Spleen (tissue), 11 donors: ENCODE measurements around the gene PRR20B. TPM values are rescaled to one million over a fixed set of nuclear protein-coding genes. Genes with fewer than 3 reads are reported as not detected.

Experiments used
- DNase-seq: peaks from one replicate; pipeline ENCODE4 v3.0.0-alpha.2; 2020
- H3K27ac ChIP-seq, 8 donors: fragments of 200-600 bp; sonication (generic) in 7 of 8; 1 replicate in 4 of 8; 2 replicates in 4 of 8; pipeline versions ENCODE4 v1.5.0 to v1.8.0; 2016 to 2021; ENCODE audit warnings: inconsistent platforms in 4 of 8, mild to moderate bottlenecking in 4 of 8, moderate library complexity in 1 of 8
- H3K27me3 ChIP-seq, 7 donors: fragments of 200-600 bp; sonication (generic) in 6 of 7; replicated peaks in 1 of 7; 1 replicate in 4 of 7; 2 replicates in 3 of 7; pipeline versions ENCODE4 v1.5.0 to v1.8.0; 2016 to 2021; ENCODE audit warnings: inconsistent platforms in 3 of 7, mild to moderate bottlenecking in 1 of 7
- H3K36me3 ChIP-seq, 6 donors: fragments of 200-600 bp; sonication (generic) in 5 of 6; 1 replicate in 4 of 6; 2 replicates in 2 of 6; pipeline versions ENCODE4 v1.5.0 to v1.8.0; 2016 to 2021; ENCODE audit warnings: inconsistent platforms in 2 of 6
- H3K4me1 ChIP-seq, 6 donors: fragments of 200-600 bp; sonication (generic) in 5 of 6; 1 replicate in 3 of 6; 2 replicates in 3 of 6; pipeline versions ENCODE4 v1.5.0 to v1.8.0; 2016 to 2021; ENCODE audit warnings: inconsistent platforms in 3 of 6
- H3K4me3 ChIP-seq, 8 donors: fragments of 200-600 bp; sonication (generic) in 7 of 8; 1 replicate in 4 of 8; 2 replicates in 4 of 8; pipeline versions ENCODE4 v1.5.0 to v1.8.0; 2016 to 2021; ENCODE audit warnings: inconsistent platforms in 4 of 8, mild to moderate bottlenecking in 4 of 8, moderate library complexity in 2 of 8
- H3K9me3 ChIP-seq, 8 donors: fragments of 200-600 bp; sonication (generic) in 7 of 8; 1 replicate in 4 of 8; 2 replicates in 4 of 8; pipeline versions ENCODE4 v1.5.0 to v1.8.0; 2016 to 2021; ENCODE audit warnings: inconsistent platforms in 4 of 8
- POLR2A ChIP-seq, 3 donors: fragments of 450-650 bp; IDR thresholded peaks; one replicate each; pipeline ENCODE4 v1.5.1; 2017; ENCODE audit warnings: antibody characterized with exemption in 3 of 3, mild to moderate bottlenecking in 1 of 3
- POLR2AphosphoS5 ChIP-seq, 3 donors: sonication (generic); formaldehyde crosslinking; IDR thresholded peaks; one replicate each; pipeline ENCODE4 v1.5.1; 2017; ENCODE audit warnings: antibody characterized with exemption in 3 of 3
- WGBS, 5 donors: extraction: QIAGEN DNeasy Blood & Tissue Kit in 3 of 5; methylation state at CpG; one replicate each; pipeline versions ENCODE4 v1.1.5 to v1.1.7; 2013 to 2018; 5-methylcytosine and 5-hydroxymethylcytosine counted together
- intact Hi-C: fragments of 100-400 bp; cut with DNase I; formaldehyde crosslinking; loops from one replicate; pipeline ENCODE4 v1.15.0; 2023; ENCODE audit warnings: low total_unique reads
- polyA plus RNA-seq, 3 donors: library from polyadenylated mRNA; stranded (reverse); fragments of 200-250 nt; gene quantifications; one replicate each; pipeline ENCODE4 v1.2.1, GENCODE V29; 2013
- small RNA-seq, 4 donors: library from RNA; depleted of rRNA; stranded (forward); fragments of <200 nt; gene quantifications; one replicate each; pipeline ENCODE3, GENCODE V24; 2016
- total RNA-seq, 7 donors: library from RNA; depleted of rRNA in 3 of 7; stranded (reverse); fragments of >200 nt in 3 of 7; fragmentation: NEBNext Ultra II Directional in 4 of 7; extraction: Animal tissue kit (Norgen Biotek cat#: 25700) in 4 of 7; gene quantifications; one replicate each; pipeline versions ENCODE4 v1.1.0 to v1.2.1, GENCODE V29; 2016 to 2021
- TF ChIP-seq, protein P1 (sequence below), 11 experiments: fragments of 200-600 bp in 7 of 11; fragments of 450-650 bp in 4 of 11; sonication (generic) in 4 of 11; IDR thresholded peaks in 8 of 11; conservative IDR thresholded peaks in 3 of 11; 1 replicate in 7 of 11; 2 replicates in 4 of 11; pipeline versions ENCODE4 v1.4.0 to v1.8.0; 2016 to 2021; ENCODE audit warnings: antibody characterized with exemption in 11 of 11, inconsistent platforms in 4 of 11, mild to moderate bottlenecking in 1 of 11
- donor health status: healthy with polysubstance abuse.
- donor health status: DM: no; HTN: no; CAD: no; lungs with moderate emphysema.
- donor health status: DM: no; HTN: no; CAD: no.
- donor health status: Bipolar disorder and iron deficiency.
- donor health status: healthy.
- donor health status: DM: no; HTN: no; CAD: no.
- donor health status: DM: yes; HTN: yes; CAD: no.

PRR20B gene
- total and polyA plus RNA-seq, 10 donors: not detected

- intact Hi-C loops: no loop called here
- 82 to 98% (median 95%) methylated on average over 1 of the region's 1 CpG for WGBS, 5 donors
- Histone ChIP-seq H3K27ac (no peak overlapping the region), H3K4me1 (no peaks in the 10 kb centered on the region), H3K36me3 (no peaks in the 10 kb centered on the region), H3K27me3 (no peaks in the 10 kb centered on the region), H3K4me3 (no peak overlapping the region), H3K9me3 (peaks cover 0 to 13% (median 2%) of the 10 kb centered on the region in 8 donors)
- no peak for TF ChIP-seq POLR2AphosphoS5 (IDR thresholded peaks at IDR 0.05)
- TF ChIP-seq, protein P1, sequence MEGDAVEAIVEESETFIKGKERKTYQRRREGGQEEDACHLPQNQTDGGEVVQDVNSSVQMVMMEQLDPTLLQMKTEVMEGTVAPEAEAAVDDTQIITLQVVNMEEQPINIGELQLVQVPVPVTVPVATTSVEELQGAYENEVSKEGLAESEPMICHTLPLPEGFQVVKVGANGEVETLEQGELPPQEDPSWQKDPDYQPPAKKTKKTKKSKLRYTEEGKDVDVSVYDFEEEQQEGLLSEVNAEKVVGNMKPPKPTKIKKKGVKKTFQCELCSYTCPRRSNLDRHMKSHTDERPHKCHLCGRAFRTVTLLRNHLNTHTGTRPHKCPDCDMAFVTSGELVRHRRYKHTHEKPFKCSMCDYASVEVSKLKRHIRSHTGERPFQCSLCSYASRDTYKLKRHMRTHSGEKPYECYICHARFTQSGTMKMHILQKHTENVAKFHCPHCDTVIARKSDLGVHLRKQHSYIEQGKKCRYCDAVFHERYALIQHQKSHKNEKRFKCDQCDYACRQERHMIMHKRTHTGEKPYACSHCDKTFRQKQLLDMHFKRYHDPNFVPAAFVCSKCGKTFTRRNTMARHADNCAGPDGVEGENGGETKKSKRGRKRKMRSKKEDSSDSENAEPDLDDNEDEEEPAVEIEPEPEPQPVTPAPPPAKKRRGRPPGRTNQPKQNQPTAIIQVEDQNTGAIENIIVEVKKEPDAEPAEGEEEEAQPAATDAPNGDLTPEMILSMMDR (IDR thresholded peaks at IDR 0.05 in 8 of 11, conservative IDR thresholded peaks at IDR 0.05 in 3 of 11): no peak
- no peak for TF ChIP-seq POLR2A (IDR thresholded peaks at IDR 0.05)
- no peak for DNase-seq
Measured at GRCh38 chr13:57191667-57192066, 44.4 kb downstream of the PRR20B start.

Small RNA genes within 50 kb of the gene (small RNA-seq; reads per million reads assigned to genes)
- 0 reads per million in 4 donors for gene PRR20FP

Other genes starting within 250 kb of the PRR20B start
- not detected for gene PRR20A, start 6.6 kb upstream of the PRR20B start, total RNA-seq
- not detected for gene PRR20A, start 6.6 kb upstream of the PRR20B start, polyA plus RNA-seq
- gene PRR20C, start 6.6 kb downstream of the PRR20B start, total RNA-seq: not detected
- not detected for gene PRR20C, start 6.6 kb downstream of the PRR20B start, polyA plus RNA-seq
- not detected for gene PRR20D, start 13.1 kb downstream of the PRR20B start, total RNA-seq
- gene PRR20D, start 13.1 kb downstream of the PRR20B start, polyA plus RNA-seq: not detected
- not detected for gene PRR20E, start 19.7 kb downstream of the PRR20B start, total RNA-seq
- not detected for gene PRR20E, start 19.7 kb downstream of the PRR20B start, polyA plus RNA-seq